ENCODE measurements around the gene TSPAN31.
"Not testable (repeated sequence)": the region's sequence is repeated elsewhere in the genome, so short reads cannot be mapped to it uniquely, and the experiment has no call there.

GRCh38 chr12:57715036-57715748 lies 29.6 kb upstream of the TSPAN31 start:
- TF ChIP-seq CTCF, POLR2A (IDR thresholded peaks at IDR 0.05): not testable (repeated sequence)
